ENCODE measurements around the gene BRWD1. TPM values are rescaled to one million over a fixed set of nuclear protein-coding genes. Genes with fewer than 3 reads are reported as not detected.

BRWD1 gene
- total RNA-seq, 1 donor, result 54.0 TPM

- no peak for TF ChIP-seq CTCF (IDR thresholded peaks at IDR 0.05; ENCODE audit: insufficient read depth, low read length)
- DNase-seq (ENCODE audit: low read depth), result no peak
Observed at GRCh38 chr21:39148975-39149374, 164.5 kb downstream of the BRWD1 start.

GRCh38 chr21:39144191-39144590 is 169.2 kb downstream of the BRWD1 start:
- TF ChIP-seq CTCF (IDR thresholded peaks at IDR 0.05; ENCODE audit: insufficient read depth, low read length), result no peak
- no peak for DNase-seq (ENCODE audit: low read depth)
- H3K4me3 ChIP-seq (ENCODE audit: low read depth, low read length), result no peak overlapping the region

More at GRCh38 chr21:39148975-39149374, 164.5 kb downstream of the BRWD1 start:
- no peak overlapping the region for H3K4me3 ChIP-seq (ENCODE audit: low read depth, low read length)

- no peak for DNase-seq (ENCODE audit: low read depth)
- no peak for TF ChIP-seq CTCF (IDR thresholded peaks at IDR 0.05; ENCODE audit: insufficient read depth, low read length)
- no peak overlapping the region for H3K4me3 ChIP-seq (ENCODE audit: low read depth, low read length)
Observed at GRCh38 chr21:39142972-39143371, 170.5 kb downstream of the BRWD1 start.

- TF ChIP-seq CTCF (IDR thresholded peaks at IDR 0.05; ENCODE audit: insufficient read depth, low read length), result no peak
- DNase-seq (ENCODE audit: low read depth), result peak; percentile 25
Observed at GRCh38 chr21:39141502-39141901, 171.9 kb downstream of the BRWD1 start.

GRCh38 chr21:39137248-39138178 is 175.9 kb downstream of the BRWD1 start:
- DNase-seq (ENCODE audit: low read depth), result peak; percentile 63
- no peak for TF ChIP-seq CTCF (IDR thresholded peaks at IDR 0.05; ENCODE audit: insufficient read depth, low read length)

More at GRCh38 chr21:39141502-39141901, 171.9 kb downstream of the BRWD1 start:
- H3K4me3 ChIP-seq (ENCODE audit: low read depth, low read length), result no peak overlapping the region

GRCh38 chr21:39136711-39137110 is 176.7 kb downstream of the BRWD1 start:
- H3K4me3 ChIP-seq (ENCODE audit: low read depth, low read length), result no peak overlapping the region
- no peak for DNase-seq (ENCODE audit: low read depth)
- no peak for TF ChIP-seq CTCF (IDR thresholded peaks at IDR 0.05; ENCODE audit: insufficient read depth, low read length)

More at GRCh38 chr21:39137248-39138178, 175.9 kb downstream of the BRWD1 start:
- H3K4me3 ChIP-seq (ENCODE audit: low read depth, low read length), result no peak overlapping the region

Data from fibroblast of the aortic adventitia (primary cell).